HFFc6 (cell line): ENCODE results near the gene OTOGL. TPM values are rescaled to one million over a fixed set of nuclear protein-coding genes. Genes with fewer than 3 reads are reported as not detected.

ENCODE experiments used
- DNase-seq: peaks from one replicate; pipeline ENCODE4 v3.0.0-alpha.2; 2018
- H3K27ac Mint-ChIP-seq: 2 replicates; pipeline ENCODE4 v1.8.0; 2020; ENCODE audit warnings: mild to moderate bottlenecking, mixed read lengths
- H3K27me3 Mint-ChIP-seq: 2 replicates; pipeline ENCODE4 v1.8.0; 2021; ENCODE audit warnings: mild to moderate bottlenecking, moderate library complexity, mixed read lengths; ENCODE audit not compliant: insufficient read depth
- H3K36me3 Mint-ChIP-seq: 2 replicates; pipeline ENCODE4 v1.8.0; 2021; ENCODE audit warnings: low read depth, mixed read lengths
- H3K4me1 Mint-ChIP-seq: 2 replicates; pipeline ENCODE4 v1.8.0; 2020; ENCODE audit warnings: low read depth, mixed read lengths
- H3K4me3 Mint-ChIP-seq: 2 replicates; pipeline ENCODE4 v1.8.0; 2020; ENCODE audit warnings: mild to moderate bottlenecking, moderate library complexity, mixed read lengths
- H3K9me3 Mint-ChIP-seq: 2 replicates; pipeline ENCODE4 v1.8.0; 2020; ENCODE audit warnings: mild to moderate bottlenecking, mixed read lengths
- CTCF ChIP-seq: fragments of 200-600 bp; sonication (generic); IDR thresholded peaks from 2 replicates; pipeline ENCODE4 v1.5.0; 2021; ENCODE audit warnings: antibody characterized with exemption, mild to moderate bottlenecking
- total RNA-seq, 6 experiments: library from RNA; stranded (reverse); fragmentation: NEBNext Ultra II Directional; extraction: Animal tissue kit (Norgen Biotek cat#: 25700); gene quantifications; 2 replicates in 1 of 6; 3 replicates in 5 of 6; pipeline ENCODE4 v1.2.3, GENCODE V29; 2021

OTOGL gene
- total RNA-seq, 6 experiments from 2014 or later, result 0.12 to 0.32 (median 0.20) TPM

GRCh38 chr12:80196419-80196818, 97.1 kb downstream of the OTOGL start:
- peaks cover 32% of the 10 kb centered on the region for H3K4me1 Mint-ChIP-seq
- no peaks in the 10 kb centered on the region for H3K36me3 Mint-ChIP-seq
- no peak for DNase-seq
- no peak for TF ChIP-seq CTCF
- H3K9me3 Mint-ChIP-seq, result no peaks in the 10 kb centered on the region
- no peak overlapping the region for H3K4me3 Mint-ChIP-seq
- no peak overlapping the region for H3K27ac Mint-ChIP-seq
- no peaks in the 10 kb centered on the region for H3K27me3 Mint-ChIP-seq

- H3K9me3 Mint-ChIP-seq, result no peaks in the 10 kb centered on the region
- DNase-seq, result no peak
- H3K27me3 Mint-ChIP-seq, result peaks cover 3% of the 10 kb centered on the region; the same call in 1 of the 2 replicates
- no peaks in the 10 kb centered on the region for H3K36me3 Mint-ChIP-seq
- H3K4me3 Mint-ChIP-seq, result no peak overlapping the region
- no peak for TF ChIP-seq CTCF
- H3K4me1 Mint-ChIP-seq, result peaks cover 12% of the 10 kb centered on the region; the same call in 1 of the 2 replicates
- H3K27ac Mint-ChIP-seq, result no peak overlapping the region
Measured at GRCh38 chr12:80198782-80199337, 99.5 kb downstream of the OTOGL start.

GRCh38 chr12:80199931-80200330, 100.6 kb downstream of the OTOGL start:
- no peak for TF ChIP-seq CTCF
- peaks cover 6% of the 10 kb centered on the region; the same call in 1 of the 2 replicates for H3K4me1 Mint-ChIP-seq
- H3K4me3 Mint-ChIP-seq, result no peak overlapping the region
- H3K36me3 Mint-ChIP-seq, result no peaks in the 10 kb centered on the region
- H3K9me3 Mint-ChIP-seq, result no peaks in the 10 kb centered on the region
- H3K27me3 Mint-ChIP-seq, result peaks cover 3% of the 10 kb centered on the region; the same call in 1 of the 2 replicates
- no peak for DNase-seq
- H3K27ac Mint-ChIP-seq, result no peak overlapping the region

- Mint-ChIP-seq H3K9me3 (no peaks in the 10 kb centered on the region), H3K27me3 (peaks cover 3% of the 10 kb centered on the region; the same call in 1 of the 2 replicates), H3K4me1 (peaks cover 1% of the 10 kb centered on the region; the same call in 1 of the 2 replicates), H3K27ac (no peak overlapping the region), H3K4me3 (no peak overlapping the region), H3K36me3 (no peaks in the 10 kb centered on the region)
- DNase-seq, result no peak
- peak; percentile 28; the same call in 1 of the 2 replicates for TF ChIP-seq CTCF
Measured at GRCh38 chr12:80200414-80200813, 101.1 kb downstream of the OTOGL start.

GRCh38 chr12:80201908-80202307, 102.6 kb downstream of the OTOGL start:
- Mint-ChIP-seq H3K4me3 (no peak overlapping the region), H3K4me1 (no peaks in the 10 kb centered on the region), H3K27me3 (peaks cover 3% of the 10 kb centered on the region; the same call in 1 of the 2 replicates), H3K9me3 (no peaks in the 10 kb centered on the region), H3K36me3 (no peaks in the 10 kb centered on the region), H3K27ac (no peak overlapping the region)
- no peak for TF ChIP-seq CTCF
- no peak for DNase-seq
